ENCODE data around the gene ZBTB22.

DNA sequence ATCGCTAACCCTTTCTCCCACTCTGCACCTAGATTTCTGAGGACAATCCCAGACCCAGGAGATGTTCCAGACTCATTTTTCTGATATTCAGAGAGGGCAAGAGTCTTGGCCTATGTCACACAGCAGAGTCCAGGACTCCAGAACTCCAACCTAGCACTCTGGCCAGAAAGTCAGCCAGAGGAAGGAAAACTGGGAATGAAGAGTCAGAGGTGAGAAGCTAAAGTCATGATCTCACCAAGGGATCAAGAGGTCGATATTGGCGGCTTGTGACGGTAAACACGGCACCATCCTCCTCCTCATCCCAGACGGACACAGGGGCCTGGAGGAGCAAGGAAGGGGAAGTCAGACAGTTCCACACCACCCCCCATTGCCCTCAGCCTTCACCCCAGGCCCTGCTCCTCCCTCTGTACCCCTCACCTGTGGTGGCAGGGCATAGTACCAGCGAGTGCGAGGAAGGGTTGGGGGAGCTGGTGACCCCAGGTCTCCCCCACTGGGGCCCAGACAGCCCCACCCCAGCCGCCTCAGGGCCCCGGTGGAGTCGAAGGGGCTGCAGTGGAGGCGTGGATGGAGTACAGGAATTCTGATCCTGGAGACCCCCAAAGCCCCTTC is 20.6 kb downstream of the ZBTB22 start:
- TF ChIP-seq, protein P1, sequence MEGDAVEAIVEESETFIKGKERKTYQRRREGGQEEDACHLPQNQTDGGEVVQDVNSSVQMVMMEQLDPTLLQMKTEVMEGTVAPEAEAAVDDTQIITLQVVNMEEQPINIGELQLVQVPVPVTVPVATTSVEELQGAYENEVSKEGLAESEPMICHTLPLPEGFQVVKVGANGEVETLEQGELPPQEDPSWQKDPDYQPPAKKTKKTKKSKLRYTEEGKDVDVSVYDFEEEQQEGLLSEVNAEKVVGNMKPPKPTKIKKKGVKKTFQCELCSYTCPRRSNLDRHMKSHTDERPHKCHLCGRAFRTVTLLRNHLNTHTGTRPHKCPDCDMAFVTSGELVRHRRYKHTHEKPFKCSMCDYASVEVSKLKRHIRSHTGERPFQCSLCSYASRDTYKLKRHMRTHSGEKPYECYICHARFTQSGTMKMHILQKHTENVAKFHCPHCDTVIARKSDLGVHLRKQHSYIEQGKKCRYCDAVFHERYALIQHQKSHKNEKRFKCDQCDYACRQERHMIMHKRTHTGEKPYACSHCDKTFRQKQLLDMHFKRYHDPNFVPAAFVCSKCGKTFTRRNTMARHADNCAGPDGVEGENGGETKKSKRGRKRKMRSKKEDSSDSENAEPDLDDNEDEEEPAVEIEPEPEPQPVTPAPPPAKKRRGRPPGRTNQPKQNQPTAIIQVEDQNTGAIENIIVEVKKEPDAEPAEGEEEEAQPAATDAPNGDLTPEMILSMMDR (IDR thresholded peaks at IDR 0.05), result no peak
- no peak for TF ChIP-seq ZFX (IDR thresholded peaks at IDR 0.05; ENCODE audit: borderline replicate concordance)

Measured in 22Rv1 (cell line).